ENCODE measurements around the gene TBX2. TPM values are rescaled to one million over a fixed set of nuclear protein-coding genes. Genes with fewer than 3 reads are reported as not detected.

The TBX2 gene
- total and polyA plus RNA-seq, 9 of the 15 experiments (the other 6 are each of a cell fraction or from before 2014, with no cell fraction given): 0.18 TPM; not detected in 8

DNA sequence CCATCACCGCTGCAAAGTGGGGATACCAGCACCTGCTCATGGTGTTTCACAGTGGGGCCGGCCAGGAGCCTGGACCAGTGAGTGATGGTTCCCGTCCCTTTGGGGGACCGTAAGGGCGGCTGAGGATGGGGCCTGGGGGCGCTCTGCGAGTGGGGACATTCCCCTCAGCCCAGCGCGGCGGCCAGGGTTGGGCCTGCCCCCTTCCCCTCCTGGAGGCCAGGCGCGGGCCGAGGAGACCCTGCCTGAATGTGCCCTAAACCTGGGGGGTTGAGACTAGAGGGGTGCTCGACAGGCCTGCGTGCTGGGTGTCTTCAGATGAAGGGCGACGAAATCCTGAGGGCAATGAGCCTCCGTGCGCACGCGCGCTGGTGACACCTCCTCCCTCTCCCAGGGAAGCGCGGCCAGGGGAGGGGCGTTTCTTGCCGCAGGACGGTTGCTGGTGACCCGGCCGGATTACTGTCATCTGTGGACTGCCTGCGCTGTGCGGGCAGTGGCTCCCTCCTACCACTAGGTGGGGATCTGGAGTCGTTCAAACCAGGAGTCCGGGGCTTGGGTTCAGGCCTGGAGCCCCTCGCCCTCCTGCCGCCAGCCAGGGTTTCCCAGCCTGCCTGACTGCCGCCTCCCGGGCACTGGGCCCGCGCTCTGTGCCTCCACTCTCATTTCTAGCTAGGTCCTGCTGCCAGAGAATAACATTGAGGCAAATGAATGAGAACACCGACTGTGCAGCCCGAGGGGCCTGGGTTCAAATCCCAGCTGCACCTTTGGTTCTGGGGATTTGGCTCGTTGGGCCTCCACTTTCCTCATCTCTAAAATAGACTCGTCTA is 17.1 kb downstream of the TBX2 start (continued):
- TF ChIP-seq ATF1 (CRISPR knock-in tag; IDR thresholded peaks at IDR 0.05) (no peak), ATF1 (tag; IDR thresholded peaks at IDR 0.05) (peak; percentile 20; the same call in 1 of the 2 replicates), FOXJ2 (tag; IDR thresholded peaks at IDR 0.05) (no peak), XRCC5 (IDR thresholded peaks at IDR 0.05; ENCODE audit: low read depth, low read length) (0 out of 2 replicates have a peak, but pooled peaks have one; percentile 56), JUND (IDR thresholded peaks at IDR 0.05; ENCODE audit: borderline replicate concordance, low read depth, low read length) (0 out of 2 replicates have a peak, but pooled peaks have one; percentile 8), JUND (tag; IDR thresholded peaks at IDR 0.05; ENCODE audit: borderline replicate concordance, low read depth, low read length) (no peak; the same call in 2 of the 3 replicates), ZNF212 (CRISPR knock-in tag; IDR thresholded peaks at IDR 0.05) (no peak), HIVEP1 (CRISPR knock-in tag; IDR thresholded peaks at IDR 0.05) (peak; percentile 32; the same call in 1 of the 2 replicates), RCOR1 (IDR thresholded peaks at IDR 0.05; ENCODE audit: borderline replicate concordance in 1 of 2, low read depth in 2 of 2, low read length in 2 of 2) (0 out of 4 replicates have a peak, but pooled peaks of 1 of the 2 experiments have one; percentile 31), RUNX1 (IDR thresholded peaks at IDR 0.05; ENCODE audit: low read depth) (no peak), HDAC6 (IDR thresholded peaks at IDR 0.05; ENCODE audit: low read depth, low read length) (no peak), ZBTB33 (CRISPR knock-in tag; IDR thresholded peaks at IDR 0.05) (no peak), STAG1 (CRISPR knock-in tag; IDR thresholded peaks at IDR 0.05; ENCODE audit: borderline replicate concordance) (peak; percentile 15; the same call in 1 of the 2 replicates), ZNF311 (CRISPR knock-in tag; IDR thresholded peaks at IDR 0.05) (no peak), ATF7 (IDR thresholded peaks at IDR 0.05) (peak; percentile 36; the same call in 1 of the 2 replicates)
- TF ChIP-seq, protein P1, sequence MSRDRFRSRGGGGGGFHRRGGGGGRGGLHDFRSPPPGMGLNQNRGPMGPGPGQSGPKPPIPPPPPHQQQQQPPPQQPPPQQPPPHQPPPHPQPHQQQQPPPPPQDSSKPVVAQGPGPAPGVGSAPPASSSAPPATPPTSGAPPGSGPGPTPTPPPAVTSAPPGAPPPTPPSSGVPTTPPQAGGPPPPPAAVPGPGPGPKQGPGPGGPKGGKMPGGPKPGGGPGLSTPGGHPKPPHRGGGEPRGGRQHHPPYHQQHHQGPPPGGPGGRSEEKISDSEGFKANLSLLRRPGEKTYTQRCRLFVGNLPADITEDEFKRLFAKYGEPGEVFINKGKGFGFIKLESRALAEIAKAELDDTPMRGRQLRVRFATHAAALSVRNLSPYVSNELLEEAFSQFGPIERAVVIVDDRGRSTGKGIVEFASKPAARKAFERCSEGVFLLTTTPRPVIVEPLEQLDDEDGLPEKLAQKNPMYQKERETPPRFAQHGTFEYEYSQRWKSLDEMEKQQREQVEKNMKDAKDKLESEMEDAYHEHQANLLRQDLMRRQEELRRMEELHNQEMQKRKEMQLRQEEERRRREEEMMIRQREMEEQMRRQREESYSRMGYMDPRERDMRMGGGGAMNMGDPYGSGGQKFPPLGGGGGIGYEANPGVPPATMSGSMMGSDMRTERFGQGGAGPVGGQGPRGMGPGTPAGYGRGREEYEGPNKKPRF (IDR thresholded peaks at IDR 0.05; ENCODE audit: low read depth, low read length): no peak
- TF ChIP-seq, protein P2, sequence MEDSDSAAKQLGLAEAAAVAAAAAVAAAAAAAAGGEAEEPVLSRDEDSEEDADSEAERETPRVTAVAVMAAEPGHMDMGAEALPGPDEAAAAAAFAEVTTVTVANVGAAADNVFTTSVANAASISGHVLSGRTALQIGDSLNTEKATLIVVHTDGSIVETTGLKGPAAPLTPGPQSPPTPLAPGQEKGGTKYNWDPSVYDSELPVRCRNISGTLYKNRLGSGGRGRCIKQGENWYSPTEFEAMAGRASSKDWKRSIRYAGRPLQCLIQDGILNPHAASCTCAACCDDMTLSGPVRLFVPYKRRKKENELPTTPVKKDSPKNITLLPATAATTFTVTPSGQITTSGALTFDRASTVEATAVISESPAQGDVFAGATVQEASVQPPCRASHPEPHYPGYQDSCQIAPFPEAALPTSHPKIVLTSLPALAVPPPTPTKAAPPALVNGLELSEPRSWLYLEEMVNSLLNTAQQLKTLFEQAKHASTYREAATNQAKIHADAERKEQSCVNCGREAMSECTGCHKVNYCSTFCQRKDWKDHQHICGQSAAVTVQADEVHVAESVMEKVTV (CRISPR knock-in tag; IDR thresholded peaks at IDR 0.05): peak; percentile 51
- TF ChIP-seq, protein P3, sequence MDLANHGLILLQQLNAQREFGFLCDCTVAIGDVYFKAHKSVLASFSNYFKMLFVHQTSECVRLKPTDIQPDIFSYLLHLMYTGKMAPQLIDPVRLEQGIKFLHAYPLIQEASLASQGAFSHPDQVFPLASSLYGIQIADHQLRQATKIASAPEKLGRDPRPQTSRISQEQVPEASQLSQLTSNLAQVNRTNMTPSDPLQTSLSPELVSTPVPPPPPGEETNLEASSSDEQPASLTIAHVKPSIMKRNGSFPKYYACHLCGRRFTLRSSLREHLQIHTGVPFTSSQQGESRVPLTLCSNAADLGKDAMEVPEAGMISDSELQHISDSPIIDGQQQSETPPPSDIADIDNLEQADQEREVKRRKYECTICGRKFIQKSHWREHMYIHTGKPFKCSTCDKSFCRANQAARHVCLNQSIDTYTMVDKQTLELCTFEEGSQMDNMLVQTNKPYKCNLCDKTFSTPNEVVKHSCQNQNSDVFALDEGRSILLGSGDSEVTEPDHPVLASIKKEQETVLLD (IDR thresholded peaks at IDR 0.05): peak; percentile 41; the same call in 1 of the 2 replicates
- TF ChIP-seq, protein P4, sequence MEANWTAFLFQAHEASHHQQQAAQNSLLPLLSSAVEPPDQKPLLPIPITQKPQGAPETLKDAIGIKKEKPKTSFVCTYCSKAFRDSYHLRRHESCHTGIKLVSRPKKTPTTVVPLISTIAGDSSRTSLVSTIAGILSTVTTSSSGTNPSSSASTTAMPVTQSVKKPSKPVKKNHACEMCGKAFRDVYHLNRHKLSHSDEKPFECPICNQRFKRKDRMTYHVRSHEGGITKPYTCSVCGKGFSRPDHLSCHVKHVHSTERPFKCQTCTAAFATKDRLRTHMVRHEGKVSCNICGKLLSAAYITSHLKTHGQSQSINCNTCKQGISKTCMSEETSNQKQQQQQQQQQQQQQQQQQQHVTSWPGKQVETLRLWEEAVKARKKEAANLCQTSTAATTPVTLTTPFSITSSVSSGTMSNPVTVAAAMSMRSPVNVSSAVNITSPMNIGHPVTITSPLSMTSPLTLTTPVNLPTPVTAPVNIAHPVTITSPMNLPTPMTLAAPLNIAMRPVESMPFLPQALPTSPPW (CRISPR knock-in tag; IDR thresholded peaks at IDR 0.05): peak; percentile 38; the same call in 1 of the 2 replicates
